Endodermal cell (in vitro differentiated cells): Measurements from ENCODE around the gene ZNF592. TPM values are rescaled to one million over a fixed set of nuclear protein-coding genes. Genes with fewer than 3 reads are reported as not detected.

Source experiments
- DNase-seq: peaks from one replicate; pipeline ENCODE4 v3.0.0-alpha.2; 2017
- H3K27ac ChIP-seq: 2 replicates; pipeline ENCODE4 v1.5.1; 2013; ENCODE audit warnings: mild to moderate bottlenecking, low read depth, low read length, moderate library complexity
- H3K27me3 ChIP-seq: 2 replicates; pipeline ENCODE4 v1.6.1; 2013; ENCODE audit warnings: mild to moderate bottlenecking, low read length, moderate library complexity; ENCODE audit not compliant: insufficient read depth, control insufficient read depth, poor library complexity, severe bottlenecking
- H3K36me3 ChIP-seq: 2 replicates; pipeline ENCODE4 v1.7.0; 2013; ENCODE audit warnings: mild to moderate bottlenecking, low read length, moderate library complexity; ENCODE audit not compliant: control insufficient read depth, insufficient read depth
- H3K4me1 ChIP-seq: one replicate; pipeline ENCODE4 v1.7.0; 2013; ENCODE audit warnings: low read length; ENCODE audit not compliant: control insufficient read depth, insufficient read depth
- H3K4me3 ChIP-seq: 2 replicates; pipeline ENCODE4 v1.5.1; 2013; ENCODE audit warnings: mild to moderate bottlenecking, low read length, moderate library complexity
- H3K9ac ChIP-seq: 2 replicates; pipeline ENCODE4 v1.6.1; 2013; ENCODE audit warnings: mild to moderate bottlenecking, low read length, moderate library complexity; ENCODE audit not compliant: poor library complexity, severe bottlenecking; ENCODE audit errors: extremely low read depth
- H3K9me3 ChIP-seq: 2 replicates; pipeline ENCODE4 v1.6.1; 2013; ENCODE audit warnings: mild to moderate bottlenecking, low read length, moderate library complexity; ENCODE audit not compliant: control insufficient read depth
- H3K27ac Mint-ChIP-seq: 2 replicates; pipeline ENCODE4 v1.8.0; 2020; ENCODE audit warnings: mixed read lengths
- H3K27me3 Mint-ChIP-seq: 2 replicates; pipeline ENCODE4 v1.8.0; 2021; ENCODE audit warnings: mild to moderate bottlenecking, mixed read lengths; ENCODE audit not compliant: insufficient read depth
- H3K36me3 Mint-ChIP-seq: 2 replicates; pipeline ENCODE4 v1.8.0; 2020; ENCODE audit warnings: low read depth, mixed read lengths
- H3K4me1 Mint-ChIP-seq: 2 replicates; pipeline ENCODE4 v1.8.0; 2020; ENCODE audit warnings: mixed read lengths
- H3K4me3 Mint-ChIP-seq: 2 replicates; pipeline ENCODE4 v1.8.0; 2020; ENCODE audit warnings: mild to moderate bottlenecking, moderate library complexity, mixed read lengths
- H3K9me3 Mint-ChIP-seq: 2 replicates; pipeline ENCODE4 v1.8.0; 2020; ENCODE audit warnings: mild to moderate bottlenecking, mixed read lengths
- WGBS, 2 experiments: methylation state at CpG; one replicate each; pipeline versions ENCODE4 v1.1.5 to v1.1.7; 2013; ENCODE audit warnings: missing lambda C conversion rate in 2 of 2, mixed read lengths in 1 of 2; ENCODE audit not compliant: insufficient coverage in 1 of 2, insufficient read length in 1 of 2; 5-methylcytosine and 5-hydroxymethylcytosine counted together
- total RNA-seq, 2 donors: library from RNA; stranded (reverse); fragmentation: NEBNext Ultra II Directional in 1 of 2; extraction: Animal tissue kit (Norgen Biotek cat#: 25700) in 1 of 2; gene quantifications; 2 replicates in 1 of 2; 3 replicates in 1 of 2; pipeline ENCODE4 v1.2.1, GENCODE V29; 2021
- TF ChIP-seq, protein P1 (sequence below): fragments of 200-600 bp; sonication (generic); conservative IDR thresholded peaks from 2 replicates; pipeline ENCODE4 v1.5.0; 2021; ENCODE audit warnings: antibody characterized with exemption, mild to moderate bottlenecking

ZNF592 gene
- total RNA-seq, 2 donors from 2014 or later = 33.3 to 35.2 TPM

DNA sequence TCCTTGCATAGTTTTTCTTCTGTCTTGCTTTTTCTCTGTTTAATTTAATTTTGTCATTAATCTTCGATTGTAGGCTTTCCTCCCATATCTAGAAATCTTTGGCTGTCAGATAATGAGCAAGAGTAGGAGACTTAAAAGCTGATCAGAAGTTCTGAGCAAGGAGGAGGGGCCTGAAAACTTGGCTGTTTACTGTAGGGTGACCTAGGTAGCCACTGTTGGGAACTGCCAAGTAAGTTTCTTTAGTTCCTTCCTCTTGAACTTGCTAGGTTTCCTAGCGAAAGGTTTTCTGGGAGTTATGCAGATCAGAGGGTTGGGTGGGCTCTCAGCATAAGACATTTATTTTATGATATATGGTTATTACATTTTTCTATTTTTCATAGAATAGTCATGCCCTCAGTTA lies 83.2 kb downstream of the ZNF592 start:
- Histone ChIP-seq H3K27me3 (no peaks in the 10 kb centered on the region), H3K9me3 (no peaks in the 10 kb centered on the region), H3K27ac (no peak overlapping the region), H3K4me1 (peaks cover 22% of the 10 kb centered on the region), H3K9ac (no peak overlapping the region), H3K4me3 (no peak overlapping the region), H3K36me3 (peaks cover 87% of the 10 kb centered on the region)
- TF ChIP-seq, protein P1, sequence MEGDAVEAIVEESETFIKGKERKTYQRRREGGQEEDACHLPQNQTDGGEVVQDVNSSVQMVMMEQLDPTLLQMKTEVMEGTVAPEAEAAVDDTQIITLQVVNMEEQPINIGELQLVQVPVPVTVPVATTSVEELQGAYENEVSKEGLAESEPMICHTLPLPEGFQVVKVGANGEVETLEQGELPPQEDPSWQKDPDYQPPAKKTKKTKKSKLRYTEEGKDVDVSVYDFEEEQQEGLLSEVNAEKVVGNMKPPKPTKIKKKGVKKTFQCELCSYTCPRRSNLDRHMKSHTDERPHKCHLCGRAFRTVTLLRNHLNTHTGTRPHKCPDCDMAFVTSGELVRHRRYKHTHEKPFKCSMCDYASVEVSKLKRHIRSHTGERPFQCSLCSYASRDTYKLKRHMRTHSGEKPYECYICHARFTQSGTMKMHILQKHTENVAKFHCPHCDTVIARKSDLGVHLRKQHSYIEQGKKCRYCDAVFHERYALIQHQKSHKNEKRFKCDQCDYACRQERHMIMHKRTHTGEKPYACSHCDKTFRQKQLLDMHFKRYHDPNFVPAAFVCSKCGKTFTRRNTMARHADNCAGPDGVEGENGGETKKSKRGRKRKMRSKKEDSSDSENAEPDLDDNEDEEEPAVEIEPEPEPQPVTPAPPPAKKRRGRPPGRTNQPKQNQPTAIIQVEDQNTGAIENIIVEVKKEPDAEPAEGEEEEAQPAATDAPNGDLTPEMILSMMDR = no peak
- Mint-ChIP-seq H3K27me3 (no peaks in the 10 kb centered on the region), H3K4me3 (no peak overlapping the region), H3K36me3 (peaks cover 72% of the 10 kb centered on the region), H3K9me3 (no peaks in the 10 kb centered on the region), H3K4me1 (peaks cover 17% of the 10 kb centered on the region), H3K27ac (peak overlapping the region; percentile 36)
- DNase-seq = no peak
- WGBS, 2 experiments = 91% methylated on average over 1 of the region's 2 CpGs; no CpG with 5 or more reads in 1 of the 2 experiments

DNA sequence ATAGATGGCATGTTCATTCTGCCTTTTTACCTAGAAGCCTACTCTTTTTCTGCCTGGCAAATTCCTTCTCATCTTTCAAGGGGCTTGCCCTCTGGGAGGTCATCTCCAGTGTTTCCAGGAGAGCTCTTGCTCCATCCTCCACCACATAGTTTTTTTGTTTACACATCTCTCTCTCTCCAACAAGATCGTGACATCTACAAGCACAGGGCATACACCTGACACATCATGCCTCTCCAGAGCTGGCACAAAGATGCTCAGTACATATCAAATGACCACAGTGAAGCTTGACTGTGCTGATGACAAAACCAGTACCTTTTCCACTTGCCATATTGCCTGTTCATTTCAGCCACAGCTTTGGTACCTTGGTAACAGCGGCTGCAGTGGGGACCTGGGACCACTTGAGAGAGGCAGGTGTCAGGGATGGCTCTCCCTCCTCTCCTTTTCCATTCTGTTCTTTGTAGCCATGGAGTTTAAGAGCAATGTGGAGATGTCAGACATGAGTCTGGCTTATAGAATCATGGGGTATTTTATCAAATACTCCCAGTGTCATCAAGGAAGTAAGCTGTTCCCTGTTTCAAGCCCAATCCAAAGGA lies 84.2 kb downstream of the ZNF592 start:
- no peak overlapping the region for H3K4me3 Mint-ChIP-seq
- Histone ChIP-seq H3K4me3 (no peak overlapping the region), H3K27me3 (no peaks in the 10 kb centered on the region), H3K27ac (no peak overlapping the region), H3K36me3 (peaks cover 85% of the 10 kb centered on the region), H3K4me1 (peaks cover 22% of the 10 kb centered on the region), H3K9ac (no peak overlapping the region), H3K9me3 (no peaks in the 10 kb centered on the region)
- peaks cover 17% of the 10 kb centered on the region for H3K4me1 Mint-ChIP-seq
- H3K27me3 Mint-ChIP-seq = no peaks in the 10 kb centered on the region
- WGBS, 2 experiments = 94% methylated on average over 2 of the region's 2 CpGs
- no peaks in the 10 kb centered on the region for H3K9me3 Mint-ChIP-seq
- TF ChIP-seq, protein P1 = no peak
- no peak overlapping the region for H3K27ac Mint-ChIP-seq
- DNase-seq = peak; percentile 11
- peaks cover 76% of the 10 kb centered on the region for H3K36me3 Mint-ChIP-seq

DNA sequence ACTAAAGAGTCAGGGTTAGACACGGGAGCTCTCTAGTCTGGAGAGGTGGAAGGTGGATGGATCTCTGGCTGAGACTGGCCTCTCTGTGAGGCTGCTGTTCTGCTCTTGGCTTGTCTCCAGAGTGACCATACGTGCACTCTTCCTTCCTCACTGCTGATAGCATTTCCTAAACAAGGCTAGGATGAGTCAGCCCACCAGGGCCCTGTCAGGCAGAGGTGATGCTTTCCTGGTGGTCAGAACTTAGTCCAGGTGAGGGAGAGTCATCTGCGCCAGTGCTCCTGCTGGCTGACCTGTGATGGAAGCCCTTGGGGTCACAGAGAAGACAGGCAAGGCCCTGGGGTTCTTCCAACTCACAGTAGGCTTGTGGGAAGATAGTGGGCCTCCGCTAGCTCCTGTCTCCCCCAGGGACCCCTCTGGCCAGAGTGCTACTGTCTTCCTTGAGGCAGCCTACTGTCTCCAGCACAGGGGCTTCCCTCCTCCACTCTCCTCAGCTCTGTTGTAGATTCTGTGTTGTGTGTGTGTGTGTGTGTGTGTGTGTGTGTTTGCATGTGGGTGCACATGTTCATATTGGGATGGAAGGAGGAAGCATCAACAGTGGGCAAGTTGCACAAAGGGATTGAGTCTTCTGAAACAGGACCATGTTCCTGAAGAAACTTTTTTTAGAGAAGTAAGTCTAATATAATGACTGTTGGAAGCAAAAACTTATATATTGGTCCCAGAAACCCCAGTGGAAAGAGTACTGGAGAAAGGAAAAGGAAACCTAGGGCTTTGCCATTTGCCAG lies 85.2 kb downstream of the ZNF592 start:
- WGBS, 2 experiments = 90 to 93% methylated on average over 3 to 4 of the region's 4 CpGs
- DNase-seq = peak; percentile 35
- Mint-ChIP-seq H3K36me3 (peaks cover 78% of the 10 kb centered on the region), H3K27ac (peak overlapping the region; percentile 22), H3K27me3 (no peaks in the 10 kb centered on the region), H3K4me1 (peaks cover 7% of the 10 kb centered on the region), H3K9me3 (no peaks in the 10 kb centered on the region), H3K4me3 (no peak overlapping the region)
- no peak overlapping the region for H3K27ac ChIP-seq
- H3K4me3 ChIP-seq = no peak overlapping the region
- peaks cover 83% of the 10 kb centered on the region for H3K36me3 ChIP-seq
- peaks cover 22% of the 10 kb centered on the region for H3K4me1 ChIP-seq
- no peaks in the 10 kb centered on the region for H3K27me3 ChIP-seq
- no peaks in the 10 kb centered on the region for H3K9me3 ChIP-seq
- TF ChIP-seq, protein P1 = no peak
- H3K9ac ChIP-seq = no peak overlapping the region
